Gastroesophageal sphincter (tissue), 4 donors: ENCODE data around the gene SLC19A2. TPM values are rescaled to one million over a fixed set of nuclear protein-coding genes. Genes with fewer than 3 reads are reported as not detected.

Experiments used
- ATAC-seq: fragments of 150-250 bp; one replicate; pipeline ENCODE4 v1.9.1; 2016; ENCODE audit warnings: mild to moderate bottlenecking, moderate library complexity
- H3K27ac ChIP-seq, 4 donors: fragments of 200-600 bp; sonication (generic) in 3 of 4; 1 replicate in 3 of 4; 2 replicates in 1 of 4; pipeline ENCODE4 v1.5.1; 2016 to 2019
- H3K27me3 ChIP-seq: fragments of 200-600 bp; sonication (generic); one replicate; pipeline ENCODE4 v1.5.1; 2019
- H3K36me3 ChIP-seq, 2 donors: fragments of 200-600 bp; sonication (generic); one replicate each; pipeline ENCODE4 v1.5.1; 2019; ENCODE audit warnings: control low read depth in 1 of 2
- H3K4me1 ChIP-seq, 3 donors: fragments of 200-600 bp; sonication (generic); 1 replicate in 2 of 3; 2 replicates in 1 of 3; pipeline ENCODE4 v1.5.1; 2016 to 2019; ENCODE audit warnings: control low read depth in 2 of 3
- H3K4me3 ChIP-seq, 2 donors: fragments of 200-600 bp; sonication (generic); one replicate each; pipeline ENCODE4 v1.5.1; 2019; ENCODE audit warnings: mild to moderate bottlenecking in 1 of 2, moderate library complexity in 1 of 2
- H3K9me3 ChIP-seq, 3 donors: fragments of 200-600 bp; sonication (generic); one replicate each; pipeline ENCODE4 v1.5.1; 2017 to 2019; ENCODE audit warnings: control low read depth in 2 of 3
- CTCF ChIP-seq, 4 experiments: fragments of 200-600 bp in 2 of 4; fragments of 450-650 bp in 2 of 4; sonication (generic) in 1 of 4; IDR thresholded peaks; one replicate each; pipeline ENCODE4 v1.5.1; 2017 to 2019; ENCODE audit warnings: antibody characterized with exemption in 4 of 4, mild to moderate bottlenecking in 2 of 4, moderate library complexity in 2 of 4
- EP300 ChIP-seq: sonication (generic); formaldehyde crosslinking; IDR thresholded peaks from one replicate; pipeline ENCODE4 v1.6.1; 2017; ENCODE audit warnings: antibody characterized with exemption, mild to moderate bottlenecking
- POLR2A ChIP-seq, 2 donors: fragments of 450-650 bp; IDR thresholded peaks; one replicate each; pipeline ENCODE4 v1.6.1; 2017; ENCODE audit warnings: antibody characterized with exemption in 2 of 2, mild to moderate bottlenecking in 2 of 2, moderate library complexity in 1 of 2
- POLR2AphosphoS5 ChIP-seq: sonication (generic); formaldehyde crosslinking; IDR thresholded peaks from one replicate; pipeline ENCODE4 v1.6.1; 2017; ENCODE audit warnings: antibody characterized with exemption
- WGBS, 2 donors: methylation state at CpG; one replicate each; pipeline ENCODE4 v1.1.5; 2018; ENCODE audit warnings: low coverage in 1 of 2; 5-methylcytosine and 5-hydroxymethylcytosine counted together
- total RNA-seq, 4 donors: library from RNA; depleted of rRNA; stranded (reverse); fragments of >200 nt; gene quantifications; one replicate each; pipeline ENCODE4 v1.1.0, GENCODE V29; 2016

Gene SLC19A2
- total RNA-seq, 4 donors from 2014 or later, result 17.6 to 47.7 (median 25.9) TPM

- H3K4me1 ChIP-seq, result peaks cover 0 to 9% (median 0%) of the 10 kb centered on the region in 3 donors
- no peaks in the 10 kb centered on the region for H3K36me3 ChIP-seq
- ATAC-seq, result no peak
- no peak overlapping the region for H3K27ac ChIP-seq
- TF ChIP-seq POLR2AphosphoS5, result no peak
- TF ChIP-seq EP300, result no peak
- TF ChIP-seq CTCF (IDR thresholded peaks at IDR 0.05), result no peak
- no peak for TF ChIP-seq POLR2A (IDR thresholded peaks at IDR 0.05)
- no peak overlapping the region for H3K4me3 ChIP-seq
- no peaks in the 10 kb centered on the region for H3K27me3 ChIP-seq
- no peaks in the 10 kb centered on the region for H3K9me3 ChIP-seq
Observed at GRCh38 chr1:169515641-169516040, 29.9 kb upstream of the SLC19A2 start.

- H3K4me3 ChIP-seq, result no peak overlapping the region
- WGBS, 2 donors, result 33 to 53% methylated on average over 2 of the region's 2 CpGs
- no peaks in the 10 kb centered on the region for H3K9me3 ChIP-seq
- TF ChIP-seq POLR2A (IDR thresholded peaks at IDR 0.05) (no peak), CTCF (IDR thresholded peaks at IDR 0.05) (no peak), POLR2AphosphoS5 (no peak), EP300 (no peak)
- H3K4me1 ChIP-seq, result peaks cover 0 to 11% (median 0%) of the 10 kb centered on the region in 3 donors
- ATAC-seq, result no peak
- no peaks in the 10 kb centered on the region for H3K27me3 ChIP-seq
- H3K36me3 ChIP-seq, result no peaks in the 10 kb centered on the region
- no peak overlapping the region for H3K27ac ChIP-seq
Observed at GRCh38 chr1:169514566-169515270, 29.0 kb upstream of the SLC19A2 start.

- no peak overlapping the region for H3K4me3 ChIP-seq
- peak; percentile 26 for ATAC-seq
- no peaks in the 10 kb centered on the region for H3K9me3 ChIP-seq
- H3K27me3 ChIP-seq, result no peaks in the 10 kb centered on the region
- peaks cover 0 to 23% (median 0%) of the 10 kb centered on the region in 3 donors for H3K4me1 ChIP-seq
- no peaks in the 10 kb centered on the region for H3K36me3 ChIP-seq
- peak overlapping the region in 2 of 4 donors; percentile 67 to 75 for H3K27ac ChIP-seq
- peak; percentile 50 for TF ChIP-seq POLR2AphosphoS5
- no peak for TF ChIP-seq POLR2A (IDR thresholded peaks at IDR 0.05)
Observed at GRCh38 chr1:169513208-169513607, 27.5 kb upstream of the SLC19A2 start.

GRCh38 chr1:169511316-169512005, 25.7 kb upstream of the SLC19A2 start:
- no peaks in the 10 kb centered on the region for H3K9me3 ChIP-seq
- H3K4me3 ChIP-seq, result no peak overlapping the region
- no peaks in the 10 kb centered on the region for H3K27me3 ChIP-seq
- no peaks in the 10 kb centered on the region for H3K36me3 ChIP-seq
- ATAC-seq, result peak; percentile 87
- TF ChIP-seq EP300, result no peak
- peak; percentile 71 for TF ChIP-seq POLR2AphosphoS5
- WGBS, 2 donors, result 25 to 58% methylated on average over 3 of the region's 3 CpGs
- peaks cover 0 to 23% (median 0%) of the 10 kb centered on the region in 3 donors for H3K4me1 ChIP-seq
- peak overlapping the region; percentile 55 to 75 (median 69) for H3K27ac ChIP-seq

- H3K27ac ChIP-seq, result peak overlapping the region in 1 of 4 donors; percentile 75
- 81 to 85% methylated on average over 3 to 4 of the region's 4 CpGs for WGBS, 2 donors
- no peak for ATAC-seq
Observed at GRCh38 chr1:169510060-169510459, 24.3 kb upstream of the SLC19A2 start.

More at GRCh38 chr1:169510060-169510459, 24.3 kb upstream of the SLC19A2 start:
- Histone ChIP-seq H3K9me3 (no peaks in the 10 kb centered on the region), H3K36me3 (no peaks in the 10 kb centered on the region), H3K4me3 (no peak overlapping the region), H3K27me3 (no peaks in the 10 kb centered on the region), H3K4me1 (peaks cover 0 to 23% (median 0%) of the 10 kb centered on the region in 3 donors)
- TF ChIP-seq CTCF (IDR thresholded peaks at IDR 0.05) (no peak), POLR2A (IDR thresholded peaks at IDR 0.05) (no peak), POLR2AphosphoS5 (no peak), EP300 (no peak)
